NCI-H2171 treated with DMSO at 0.1 percent for 48 hours (cell line): Measurements from ENCODE around the gene RGS7.
"Not testable (repeated sequence)": the region's sequence is repeated elsewhere in the genome, so short reads cannot be mapped to it uniquely, and the experiment has no call there.

Experiments
- DNase-seq: peaks from one replicate; lab custom pipeline; 2025; lab: John Stamatoyannopoulos, UW

Gene RGS7

GRCh38 chr1:241332037-241332409 lies 25.0 kb downstream of the RGS7 start:
- DNase-seq: no peak

- DNase-seq: no peak
Measured at GRCh38 chr1:241331328-241332036, 25.5 kb downstream of the RGS7 start.

GRCh38 chr1:241330619-241331327 lies 26.2 kb downstream of the RGS7 start:
- DNase-seq: no peak

GRCh38 chr1:241325456-241325855 lies 31.5 kb downstream of the RGS7 start:
- DNase-seq: no peak

- DNase-seq: no peak
Measured at GRCh38 chr1:241323514-241324195, 33.4 kb downstream of the RGS7 start.

GRCh38 chr1:241317676-241318075 lies 39.3 kb downstream of the RGS7 start:
- no peak for DNase-seq

- DNase-seq: no peak
Measured at GRCh38 chr1:241316372-241316771, 40.6 kb downstream of the RGS7 start.

GRCh38 chr1:241311056-241311746 lies 45.8 kb downstream of the RGS7 start:
- DNase-seq: no peak

GRCh38 chr1:241310451-241310850 lies 46.6 kb downstream of the RGS7 start:
- DNase-seq: no peak

GRCh38 chr1:241309651-241310050 lies 47.4 kb downstream of the RGS7 start:
- DNase-seq: no peak

- DNase-seq: no peak
Measured at GRCh38 chr1:241308471-241308870, 48.5 kb downstream of the RGS7 start.

GRCh38 chr1:241308011-241308410 lies 49.0 kb downstream of the RGS7 start:
- DNase-seq: no peak

- no peak for DNase-seq
Measured at GRCh38 chr1:241306125-241306790, 50.7 kb downstream of the RGS7 start.

- not testable (repeated sequence) for DNase-seq
Measured at GRCh38 chr1:241302024-241302423, 55.0 kb downstream of the RGS7 start.

- DNase-seq: no peak
Measured at GRCh38 chr1:241299347-241299746, 57.7 kb downstream of the RGS7 start.

- DNase-seq: no peak
Measured at GRCh38 chr1:241292973-241293372, 64.0 kb downstream of the RGS7 start.

GRCh38 chr1:241291548-241291947 lies 65.5 kb downstream of the RGS7 start:
- not testable (repeated sequence) for DNase-seq

- no peak for DNase-seq
Measured at GRCh38 chr1:241286486-241286885, 70.5 kb downstream of the RGS7 start.

GRCh38 chr1:241276391-241276790 lies 80.6 kb downstream of the RGS7 start:
- DNase-seq: no peak

GRCh38 chr1:241275981-241276380 lies 81.0 kb downstream of the RGS7 start:
- no peak for DNase-seq

GRCh38 chr1:241275226-241275625 lies 81.8 kb downstream of the RGS7 start:
- DNase-seq: no peak

GRCh38 chr1:241274693-241275092 lies 82.3 kb downstream of the RGS7 start:
- no peak for DNase-seq
